Hematopoietic multipotent progenitor cell (in vitro differentiated cells): ENCODE data around the gene NME3. TPM values are rescaled to one million over a fixed set of nuclear protein-coding genes. Genes with fewer than 3 reads are reported as not detected.

Experiments
- DNase-seq, 3 donors: peaks; one replicate each; pipeline ENCODE4 v3.0.0-alpha.2; 2011 to 2015; ENCODE audit warnings: low read depth in 2 of 3, low spot score in 2 of 3
- small RNA-seq: library from RNA; depleted of rRNA; stranded (forward); fragments of <200 nt; gene quantifications from one replicate; pipeline ENCODE3, GENCODE V24; 2012
- total RNA-seq: library from RNA; depleted of rRNA; stranded (reverse); fragments of >200 nt; gene quantifications from one replicate; pipeline ENCODE4 v1.2.3, GENCODE V29; 2012

NME3 gene
- total RNA-seq, 1 donor = 46.3 TPM

- no peak for DNase-seq
Measured at GRCh38 chr16:1731073-1731472, 40.3 kb downstream of the NME3 start.

GRCh38 chr16:1729445-1729844, 41.9 kb downstream of the NME3 start:
- no peak for DNase-seq

- no peak for DNase-seq
Measured at GRCh38 chr16:1729026-1729425, 42.3 kb downstream of the NME3 start.

GRCh38 chr16:1727651-1728624, 43.4 kb downstream of the NME3 start:
- DNase-seq = no peak

- DNase-seq = no peak
Measured at GRCh38 chr16:1726661-1727502, 44.5 kb downstream of the NME3 start.

- no peak for DNase-seq
Measured at GRCh38 chr16:1724491-1724890, 46.9 kb downstream of the NME3 start.

GRCh38 chr16:1723450-1724147, 47.7 kb downstream of the NME3 start:
- peak; percentile 21 to 58 (median 43) for DNase-seq

GRCh38 chr16:1721372-1721771, 50.0 kb downstream of the NME3 start:
- no peak for DNase-seq

Small RNA genes within 50 kb of the gene (small RNA-seq; reads per million reads assigned to genes)
- 0.41 reads per million for gene MIR3177

Other genes with a start within 250 kb of the NME3 start
- 14.8 TPM for gene TMEM204, start 237.9 kb downstream of the NME3 start, total RNA-seq
- 46.0 TPM for gene IFT140, start 159.5 kb downstream of the NME3 start, total RNA-seq
- 29.1 TPM for gene CRAMP1, start 159.2 kb downstream of the NME3 start, total RNA-seq
- gene JPT2, start 93.3 kb downstream of the NME3 start, total RNA-seq = 21.0 TPM
- gene MAPK8IP3, start 65.3 kb downstream of the NME3 start, total RNA-seq = 179 TPM
- gene EME2, start 1.3 kb upstream of the NME3 start, total RNA-seq = 17.2 TPM
- 80.8 TPM for gene MRPS34, start 1.6 kb upstream of the NME3 start, total RNA-seq
- 102 TPM for gene SPSB3, start 11.0 kb upstream of the NME3 start, total RNA-seq
- gene NUBP2, start 11.4 kb upstream of the NME3 start, total RNA-seq = 75.9 TPM
- 0.81 TPM for gene IGFALS, start 22.2 kb upstream of the NME3 start, total RNA-seq
- gene HAGH, start 55.3 kb upstream of the NME3 start, total RNA-seq = 46.6 TPM
- 46.6 TPM for gene FAHD1, start 55.7 kb upstream of the NME3 start, total RNA-seq
- 0.54 TPM for gene MEIOB, start 100.6 kb upstream of the NME3 start, total RNA-seq
- gene HS3ST6, start 146.9 kb upstream of the NME3 start, total RNA-seq = not detected
- 40.1 TPM for gene MSRB1, start 171.7 kb upstream of the NME3 start, total RNA-seq
- not detected for gene RPL3L, start 183.1 kb upstream of the NME3 start, total RNA-seq
- 138 TPM for gene NDUFB10, start 188.0 kb upstream of the NME3 start, total RNA-seq
- gene RPS2, start 193.3 kb upstream of the NME3 start, total RNA-seq = 14,735 TPM
- gene RNF151, start 195.3 kb upstream of the NME3 start, total RNA-seq = 0.54 TPM
- gene TBL3, start 200.5 kb upstream of the NME3 start, total RNA-seq = 62.7 TPM
- not detected for gene NOXO1, start 209.9 kb upstream of the NME3 start, total RNA-seq
- 14.5 TPM for gene GFER, start 212.7 kb upstream of the NME3 start, total RNA-seq
- gene SYNGR3, start 218.4 kb upstream of the NME3 start, total RNA-seq = 4.3 TPM
- gene ZNF598, start 238.3 kb upstream of the NME3 start, total RNA-seq = 34.7 TPM
- gene NPW, start 248.2 kb upstream of the NME3 start, total RNA-seq = 3.8 TPM